Measurements from ENCODE around the gene RALB. TPM values are rescaled to one million over a fixed set of nuclear protein-coding genes. Genes with fewer than 3 reads are reported as not detected.
"Not testable (repeated sequence)": the region's sequence is repeated elsewhere in the genome, so short reads cannot be mapped to it uniquely, and the experiment has no call there.

Gene RALB
- total RNA-seq, 4 donors from 2014 or later = 18.9 to 81.0 (median 59.4) TPM

- 92% methylated on average over 1 of the region's 1 CpG; no CpG with 5 or more reads in 1 of the 2 donors for WGBS, 2 donors (ENCODE audit: low coverage in 1 of 2)
- DNase-seq = no peak
- in situ Hi-C loops (cut with MboI; ENCODE audit: low pct_ligation_motif_present in 1 of 4, low pct_unique_long_range_greater_than_20kb in 1 of 4, low sequenced_read_pairs in 3 of 4) = no loop called here
Observed at GRCh38 chr2:120256651-120257000, 4.0 kb downstream of the RALB start.

DNA sequence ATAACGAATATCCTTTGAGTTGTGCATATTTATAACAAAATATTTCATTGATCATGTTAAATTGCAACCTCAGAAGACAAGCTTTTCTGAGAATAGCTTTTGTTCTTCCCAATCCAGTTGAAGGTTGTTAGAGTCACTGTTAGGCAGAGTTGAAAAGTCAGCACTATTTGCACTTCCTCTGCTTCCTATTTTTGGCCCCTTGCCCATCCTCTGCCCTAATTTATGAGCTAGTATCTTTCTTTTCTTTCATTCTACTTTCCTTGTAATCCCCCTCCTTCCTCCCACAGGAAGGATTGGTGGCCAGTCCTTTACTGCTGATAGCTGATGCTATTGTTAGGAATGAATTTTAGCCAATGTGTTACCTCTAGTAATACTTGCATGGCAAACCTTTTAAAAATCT, 4.9 kb downstream of the RALB start:
- no peak overlapping the region for H3K27ac ChIP-seq
- no peak for DNase-seq
- peaks cover 0 to 25% (median 9%) of the 10 kb centered on the region in 4 donors for H3K4me1 ChIP-seq
- intact Hi-C loops (cut with DNase I; ENCODE audit: low total_unique reads) (loop anchor here (10.0 kb wide), 1 partner anchor 57 kb away; no protein-coding TSS in a partner anchor), in situ Hi-C loops (cut with MboI; ENCODE audit: low pct_ligation_motif_present in 1 of 4, low pct_unique_long_range_greater_than_20kb in 1 of 4, low sequenced_read_pairs in 3 of 4) (no loop called here)
- H3K27me3 ChIP-seq = no peaks in the 10 kb centered on the region
- H3K9me3 ChIP-seq = no peaks in the 10 kb centered on the region
- H3K36me3 ChIP-seq = no peaks in the 10 kb centered on the region
- H3K4me3 ChIP-seq = no peak overlapping the region
- 41 to 50% methylated on average over 1 of the region's 1 CpG for WGBS, 2 donors (ENCODE audit: low coverage in 1 of 2)
- TF ChIP-seq EP300 (IDR thresholded peaks at IDR 0.05; ENCODE audit: low read depth) = no peak
- TF ChIP-seq POLR2A (IDR thresholded peaks at IDR 0.05) = no peak
- TF ChIP-seq POLR2AphosphoS5 (IDR thresholded peaks at IDR 0.05) = no peak
- TF ChIP-seq CTCF (IDR thresholded peaks at IDR 0.05) = no peak

More at GRCh38 chr2:120256651-120257000, 4.0 kb downstream of the RALB start:
- no peak overlapping the region for H3K27ac ChIP-seq
- no peaks in the 10 kb centered on the region for H3K36me3 ChIP-seq
- H3K4me1 ChIP-seq = peaks cover 4 to 30% (median 11%) of the 10 kb centered on the region in 4 donors
- intact Hi-C loops (cut with DNase I; ENCODE audit: low total_unique reads) = loop anchor here (10.0 kb wide), 1 partner anchor 58 kb away; no protein-coding TSS in a partner anchor
- no peak for TF ChIP-seq POLR2AphosphoS5 (IDR thresholded peaks at IDR 0.05)
- no peak for TF ChIP-seq EP300 (IDR thresholded peaks at IDR 0.05; ENCODE audit: low read depth)
- no peak for TF ChIP-seq CTCF (IDR thresholded peaks at IDR 0.05)
- TF ChIP-seq POLR2A (IDR thresholded peaks at IDR 0.05) = no peak
- no peak overlapping the region for H3K4me3 ChIP-seq
- H3K27me3 ChIP-seq = no peaks in the 10 kb centered on the region
- no peaks in the 10 kb centered on the region for H3K9me3 ChIP-seq

- TF ChIP-seq EP300 (IDR thresholded peaks at IDR 0.05; ENCODE audit: low read depth) = no peak
- no peak for TF ChIP-seq POLR2AphosphoS5 (IDR thresholded peaks at IDR 0.05)
- in situ Hi-C loops (cut with MboI; ENCODE audit: low pct_ligation_motif_present in 1 of 4, low pct_unique_long_range_greater_than_20kb in 1 of 4, low sequenced_read_pairs in 3 of 4) (no loop called here), intact Hi-C loops (cut with DNase I; ENCODE audit: low total_unique reads) (loop anchor here (10.0 kb wide), 1 partner anchor 57 kb away; no protein-coding TSS in a partner anchor)
- no peaks in the 10 kb centered on the region for H3K36me3 ChIP-seq
- WGBS, 2 donors (ENCODE audit: low coverage in 1 of 2) = 84 to 96% methylated on average over 4 to 9 of the region's 9 CpGs
- no peaks in the 10 kb centered on the region for H3K27me3 ChIP-seq
- no peak overlapping the region for H3K27ac ChIP-seq
- DNase-seq = no peak
- H3K4me3 ChIP-seq = no peak overlapping the region
- H3K4me1 ChIP-seq = peaks cover 0 to 25% (median 10%) of the 10 kb centered on the region in 4 donors
- H3K9me3 ChIP-seq = no peaks in the 10 kb centered on the region
Observed at GRCh38 chr2:120258196-120258595, 5.5 kb downstream of the RALB start.

GRCh38 chr2:120259939-120260338, 7.3 kb downstream of the RALB start:
- H3K36me3 ChIP-seq; DNase-seq; H3K9me3 ChIP-seq; in situ Hi-C loops (cut with MboI; ENCODE audit: low pct_ligation_motif_present in 1 of 4, low pct_unique_long_range_greater_than_20kb in 1 of 4, low sequenced_read_pairs in 3 of 4); H3K27ac ChIP-seq; H3K4me3 ChIP-seq; H3K27me3 ChIP-seq: not testable (repeated sequence)
- intact Hi-C loops (cut with DNase I; ENCODE audit: low total_unique reads) = loop anchor here (10.0 kb wide), 1 partner anchor 55 kb away; no protein-coding TSS in a partner anchor
- 99% methylated on average over 9 of the region's 15 CpGs; no CpG with 5 or more reads in 1 of the 2 donors for WGBS, 2 donors (ENCODE audit: low coverage in 1 of 2)
- peaks cover 0 to 14% (median 2%) of the 10 kb centered on the region in 4 donors for H3K4me1 ChIP-seq

DNA sequence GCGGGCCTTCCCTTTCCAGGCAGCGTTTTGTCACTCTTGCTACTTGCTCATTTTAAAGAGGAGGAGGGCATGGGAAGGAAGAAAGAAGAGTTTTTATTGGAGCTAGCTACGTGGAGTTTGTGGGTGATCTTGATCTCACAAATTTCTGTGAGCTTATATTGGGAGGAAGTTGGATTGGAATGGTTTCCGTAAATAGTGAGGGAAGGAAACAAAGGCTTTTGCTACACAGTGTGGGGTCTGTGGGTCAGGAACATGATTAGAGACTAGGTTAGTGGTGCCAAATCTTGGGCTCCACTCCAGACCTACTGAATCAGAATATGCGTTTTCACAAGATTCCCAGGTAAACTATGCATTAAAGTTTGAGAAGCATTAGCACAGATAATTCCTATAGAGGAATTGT, 8.1 kb downstream of the RALB start:
- Histone ChIP-seq H3K4me1 (peaks cover 0 to 14% (median 2%) of the 10 kb centered on the region in 4 donors), H3K9me3 (no peaks in the 10 kb centered on the region), H3K36me3 (no peaks in the 10 kb centered on the region), H3K27ac (no peak overlapping the region), H3K27me3 (no peaks in the 10 kb centered on the region), H3K4me3 (no peak overlapping the region)
- in situ Hi-C loops (cut with MboI; ENCODE audit: low pct_ligation_motif_present in 1 of 4, low pct_unique_long_range_greater_than_20kb in 1 of 4, low sequenced_read_pairs in 3 of 4) (no loop called here), intact Hi-C loops (cut with DNase I; ENCODE audit: low total_unique reads) (no loop called here)
- TF ChIP-seq POLR2AphosphoS5 (IDR thresholded peaks at IDR 0.05) (no peak), CTCF (IDR thresholded peaks at IDR 0.05) (no peak), EP300 (IDR thresholded peaks at IDR 0.05; ENCODE audit: low read depth) (no peak), POLR2A (IDR thresholded peaks at IDR 0.05) (no peak)
- WGBS, 2 donors (ENCODE audit: low coverage in 1 of 2) = 79 to 91% methylated on average over 4 to 5 of the region's 5 CpGs
- DNase-seq = no peak

All from transverse colon (tissue), 4 donors.